ENCODE data around the gene MALT1.
A peak's percentile ranks its signal among the peaks of the same experiment; 100 is the strongest.

MALT1 gene

DNA sequence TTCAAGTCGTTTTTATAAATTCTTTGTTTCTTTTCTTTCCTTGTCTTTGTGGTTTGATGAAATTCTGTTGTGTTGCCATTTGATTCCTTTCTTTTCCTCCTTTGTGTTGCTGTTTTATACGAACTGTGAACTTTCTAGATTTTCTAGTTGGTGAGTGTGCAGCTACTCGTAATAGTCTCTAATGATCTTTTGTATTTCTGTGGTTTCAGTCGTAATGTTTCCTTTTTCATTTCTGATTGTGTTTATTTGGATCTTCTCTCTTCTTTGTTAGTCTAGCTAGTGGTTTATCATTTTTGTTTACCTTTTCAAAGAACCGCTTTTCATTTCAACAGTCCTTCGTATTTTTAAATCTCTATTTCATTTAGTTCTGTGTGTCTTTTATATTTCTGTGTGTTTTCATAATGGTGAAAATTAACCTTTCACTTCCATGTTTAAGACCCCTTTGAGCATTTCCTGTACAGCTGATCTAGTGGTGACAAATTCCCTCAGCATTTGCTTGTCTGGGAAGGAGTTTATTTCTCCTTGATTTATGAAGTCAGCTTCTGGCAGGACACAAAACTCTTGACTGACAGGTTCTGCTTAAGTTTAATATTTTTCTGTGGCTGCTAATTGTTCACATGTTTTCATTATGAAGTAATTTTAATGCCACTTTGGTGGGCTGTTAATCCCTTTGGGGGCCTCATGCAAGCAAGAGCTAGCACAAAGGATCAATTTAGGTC lies 16.2 kb upstream of the MALT1 start:
- DNase-seq, result no peak

DNA sequence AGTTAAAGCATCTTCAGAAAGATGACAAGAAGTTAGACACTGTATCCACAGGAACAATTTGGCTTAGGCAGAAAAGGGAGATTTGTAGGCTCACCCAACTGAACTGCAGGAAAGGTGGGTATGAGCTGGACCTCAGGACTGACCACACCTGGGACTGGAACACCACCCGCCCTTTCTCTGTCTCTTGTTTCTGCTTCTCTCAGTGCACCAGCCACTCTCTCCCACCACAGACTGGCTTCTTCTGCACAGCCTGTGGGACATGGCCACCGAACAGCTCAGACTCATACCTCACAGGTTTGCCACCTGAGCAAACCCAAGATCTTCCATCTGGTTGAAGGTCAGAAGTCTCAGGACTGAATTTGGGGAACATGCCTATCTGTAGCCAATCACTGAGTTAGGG lies 14.2 kb upstream of the MALT1 start:
- no peak for DNase-seq

DNA sequence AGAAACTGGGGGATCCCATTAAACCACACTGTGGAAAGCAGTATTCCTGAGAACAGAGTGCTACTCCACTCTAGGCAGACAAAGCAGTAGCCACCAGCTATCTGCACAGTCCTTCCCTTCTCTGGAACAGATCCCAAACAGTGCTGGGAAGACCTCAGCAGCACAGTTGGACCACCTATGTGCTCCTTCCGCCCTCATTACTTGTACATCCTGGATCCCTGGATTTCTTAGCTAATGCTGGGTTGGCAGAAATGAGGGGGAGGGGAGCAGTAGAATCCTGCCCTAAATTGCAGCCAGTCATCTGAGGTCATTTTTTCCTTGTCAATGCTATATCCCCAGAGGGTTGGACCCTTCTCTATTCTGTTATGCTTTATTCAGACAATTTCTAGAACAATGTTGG lies 13.8 kb upstream of the MALT1 start:
- DNase-seq, result no peak

DNA sequence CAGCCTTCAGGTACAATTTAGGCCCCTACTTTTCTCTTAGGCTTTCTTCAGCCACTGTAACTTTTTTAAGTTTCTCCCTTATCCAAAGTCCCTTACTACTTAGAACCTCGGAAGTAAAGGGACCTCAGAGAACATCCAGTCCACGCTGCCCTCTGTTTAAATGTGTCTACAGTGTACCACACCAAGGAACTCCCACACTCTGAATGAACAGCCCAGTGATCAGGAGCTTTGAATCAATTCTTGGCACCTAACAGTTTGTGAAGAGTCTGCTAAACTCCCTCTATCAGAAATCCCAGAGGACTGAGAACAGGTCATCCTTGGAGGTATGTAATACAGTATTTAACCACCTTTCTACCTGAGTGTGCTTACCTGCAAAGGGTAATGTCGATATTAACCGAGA lies 11.6 kb upstream of the MALT1 start:
- no peak for DNase-seq

DNA sequence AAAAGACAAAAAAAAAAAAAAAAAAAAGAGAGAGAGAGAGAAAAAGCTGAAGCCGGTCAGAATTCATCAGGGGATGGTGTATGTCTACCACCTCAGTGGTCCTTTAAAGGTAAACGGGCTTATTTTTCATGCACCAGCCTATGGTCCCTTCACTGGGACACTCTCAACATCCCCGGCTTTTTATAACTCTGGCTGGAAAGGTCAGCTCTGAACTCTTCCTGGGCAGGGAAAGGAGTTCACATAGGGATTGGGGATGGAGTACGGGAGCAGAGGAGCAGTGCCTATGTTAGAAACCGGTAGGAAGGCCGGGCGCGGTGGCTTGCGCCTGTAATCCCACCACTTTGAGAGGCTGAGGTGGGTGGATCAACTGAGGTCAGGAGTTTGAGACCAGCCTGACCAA lies 10.3 kb upstream of the MALT1 start:
- DNase-seq, result no peak

DNA sequence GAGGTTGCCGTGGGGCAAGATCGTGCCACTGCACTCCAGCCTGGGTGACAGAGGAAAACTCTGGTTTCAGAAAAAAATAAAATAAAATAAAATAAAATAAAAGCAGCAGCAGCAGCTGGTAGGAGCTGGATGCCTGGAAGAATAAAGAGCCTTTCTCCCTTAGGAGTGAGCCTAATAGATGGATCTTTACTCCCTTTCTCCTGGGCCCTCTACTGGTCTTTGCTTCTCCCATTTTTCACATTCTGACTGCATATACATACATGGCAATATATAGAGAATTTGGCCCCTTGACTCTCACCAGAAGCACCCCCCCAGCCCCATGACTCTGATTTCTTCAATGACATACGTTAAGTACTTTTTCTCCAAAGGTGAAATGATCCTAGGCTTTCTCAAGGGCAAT lies 9.8 kb upstream of the MALT1 start:
- no peak for DNase-seq

DNA sequence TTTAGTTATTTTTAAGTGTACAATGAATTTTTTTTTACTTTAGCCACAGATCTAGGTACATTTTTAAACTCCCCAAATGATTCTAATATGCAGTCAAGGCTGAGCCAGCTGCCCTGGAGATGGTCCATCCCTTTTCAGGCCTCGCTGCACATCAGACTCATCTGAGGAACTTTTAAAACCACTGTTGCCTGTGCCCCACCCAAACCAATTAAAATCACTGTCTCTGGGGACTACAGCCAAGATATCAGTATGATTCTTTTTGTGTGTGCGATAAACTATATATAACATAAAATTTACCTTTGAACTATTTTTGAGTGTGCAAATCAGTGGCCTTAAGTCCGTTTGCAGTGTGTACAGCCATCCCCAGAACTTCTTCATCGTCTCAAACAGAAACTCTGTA lies 9.1 kb upstream of the MALT1 start:
- no peak for DNase-seq

DNA sequence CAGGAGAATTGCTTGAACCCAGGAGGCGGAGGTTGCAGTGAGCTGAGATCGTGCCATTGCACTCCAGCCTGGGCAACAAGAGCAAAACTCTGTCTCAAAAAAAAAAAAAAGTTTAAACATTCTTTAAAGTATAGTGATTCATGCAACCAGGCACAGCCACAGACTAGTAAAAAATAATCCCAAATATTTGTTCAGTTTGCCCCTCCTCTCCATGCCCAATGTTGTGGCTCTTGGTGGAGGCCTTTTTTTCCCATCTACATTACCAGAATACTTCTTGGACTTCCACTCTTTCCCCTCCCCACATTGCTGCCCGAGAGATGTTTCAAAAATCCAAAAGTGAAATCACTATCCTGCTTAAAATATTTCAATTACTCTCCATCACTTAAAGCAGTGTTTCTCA lies 5.1 kb upstream of the MALT1 start:
- DNase-seq, result no peak

DNA sequence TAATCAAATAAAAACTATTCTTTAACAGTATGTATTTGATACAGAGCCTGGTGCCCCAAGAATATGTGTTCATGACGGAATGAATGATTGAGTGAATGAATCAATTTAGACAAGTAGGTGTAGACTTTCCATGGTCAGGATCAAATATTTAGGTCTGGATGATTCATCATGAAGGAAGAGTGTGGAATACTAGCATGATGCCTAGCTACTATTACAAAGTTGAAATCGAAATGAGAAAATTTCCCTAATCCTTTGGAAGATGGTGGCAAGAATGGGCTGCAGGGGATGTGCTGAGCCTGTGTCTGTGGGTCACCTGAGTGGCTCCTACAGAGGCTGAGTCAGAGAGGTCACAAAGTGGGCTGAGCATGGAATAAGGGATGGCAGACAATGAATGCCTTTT lies 3.1 kb upstream of the MALT1 start:
- DNase-seq, result no peak

DNA sequence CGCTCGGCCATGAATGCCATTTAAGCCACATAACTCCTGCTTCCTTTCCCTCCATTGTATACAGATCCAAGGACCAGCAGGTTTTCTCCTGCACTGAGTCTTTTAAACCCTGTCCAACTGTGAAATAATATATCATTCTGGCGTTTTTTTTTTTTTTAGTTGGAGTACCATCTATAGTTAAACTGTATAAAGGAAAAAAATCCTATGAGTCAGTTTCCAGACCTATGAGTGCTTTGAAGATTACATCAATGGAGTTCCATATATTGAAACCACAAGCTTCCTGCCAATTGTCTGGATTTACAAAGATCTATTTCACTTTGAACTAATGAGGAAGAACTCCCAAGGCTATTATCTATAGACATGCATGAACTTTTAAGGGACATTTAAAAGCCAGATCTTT lies 2.4 kb upstream of the MALT1 start:
- DNase-seq, result no peak

DNA sequence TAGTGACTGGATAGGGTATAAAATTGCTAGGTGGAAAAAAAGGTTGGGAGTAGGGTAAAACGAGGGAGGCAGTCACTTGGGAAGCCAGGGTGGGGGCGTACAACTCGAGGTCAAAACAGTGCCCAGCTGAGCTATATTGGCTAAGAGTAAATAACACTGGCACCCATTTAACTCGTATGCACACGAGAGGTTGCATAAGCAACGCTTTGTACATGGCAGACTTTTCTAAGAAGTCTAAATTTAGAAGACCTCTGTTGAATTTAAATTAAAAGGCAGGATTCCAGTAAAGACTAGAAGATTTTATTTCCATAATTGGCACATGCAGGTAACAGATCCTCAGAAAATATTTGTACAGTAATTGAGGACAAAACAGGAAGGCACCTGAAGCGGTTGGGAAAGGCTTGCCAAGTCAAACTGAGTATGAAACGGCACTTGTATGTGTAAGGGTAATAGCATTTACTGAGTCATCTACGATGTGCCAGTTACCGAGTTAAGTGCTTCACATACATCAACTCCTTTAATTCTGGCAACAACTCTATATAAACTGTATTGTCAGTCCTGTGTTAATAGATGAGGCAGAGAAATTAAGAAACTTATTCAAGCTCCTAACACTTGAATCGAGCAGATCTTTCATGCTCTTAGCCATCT lies 1.4 kb upstream of the MALT1 start:
- no peak for DNase-seq

DNA sequence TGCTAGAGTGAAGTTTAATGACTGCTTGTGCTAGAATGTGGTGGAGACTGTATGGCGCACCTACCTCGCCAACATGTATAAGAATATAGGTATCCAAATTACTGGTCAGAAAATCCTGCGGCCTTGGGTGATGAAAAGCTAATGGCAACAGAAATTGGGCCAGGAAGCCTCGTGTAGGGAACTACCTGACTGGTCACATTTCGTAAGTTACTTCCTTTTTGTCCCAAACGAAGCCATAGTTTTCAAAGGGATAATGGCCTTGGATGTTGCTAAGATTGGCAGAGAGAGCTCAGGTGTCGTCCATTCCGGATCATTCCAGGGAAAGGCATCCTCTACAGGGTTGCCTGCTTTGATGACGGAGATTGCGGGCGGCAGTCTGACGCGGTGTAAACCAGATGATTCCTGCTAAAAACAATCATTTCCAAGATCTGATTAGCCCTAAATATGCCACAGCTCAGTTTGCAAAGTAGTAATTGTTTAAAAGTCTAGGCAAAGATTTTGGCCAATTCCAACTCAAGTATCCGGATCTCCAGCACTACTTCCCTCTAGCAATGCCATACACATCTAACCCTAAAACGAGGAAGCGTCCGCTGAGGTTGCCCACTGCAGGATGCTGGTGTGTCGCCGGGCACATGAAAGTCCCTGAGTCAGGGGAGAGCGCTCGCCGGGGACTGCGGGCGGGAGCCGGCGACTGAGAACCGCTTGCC lies 708 bp upstream of the MALT1 start:
- DNase-seq, result no peak

DNA sequence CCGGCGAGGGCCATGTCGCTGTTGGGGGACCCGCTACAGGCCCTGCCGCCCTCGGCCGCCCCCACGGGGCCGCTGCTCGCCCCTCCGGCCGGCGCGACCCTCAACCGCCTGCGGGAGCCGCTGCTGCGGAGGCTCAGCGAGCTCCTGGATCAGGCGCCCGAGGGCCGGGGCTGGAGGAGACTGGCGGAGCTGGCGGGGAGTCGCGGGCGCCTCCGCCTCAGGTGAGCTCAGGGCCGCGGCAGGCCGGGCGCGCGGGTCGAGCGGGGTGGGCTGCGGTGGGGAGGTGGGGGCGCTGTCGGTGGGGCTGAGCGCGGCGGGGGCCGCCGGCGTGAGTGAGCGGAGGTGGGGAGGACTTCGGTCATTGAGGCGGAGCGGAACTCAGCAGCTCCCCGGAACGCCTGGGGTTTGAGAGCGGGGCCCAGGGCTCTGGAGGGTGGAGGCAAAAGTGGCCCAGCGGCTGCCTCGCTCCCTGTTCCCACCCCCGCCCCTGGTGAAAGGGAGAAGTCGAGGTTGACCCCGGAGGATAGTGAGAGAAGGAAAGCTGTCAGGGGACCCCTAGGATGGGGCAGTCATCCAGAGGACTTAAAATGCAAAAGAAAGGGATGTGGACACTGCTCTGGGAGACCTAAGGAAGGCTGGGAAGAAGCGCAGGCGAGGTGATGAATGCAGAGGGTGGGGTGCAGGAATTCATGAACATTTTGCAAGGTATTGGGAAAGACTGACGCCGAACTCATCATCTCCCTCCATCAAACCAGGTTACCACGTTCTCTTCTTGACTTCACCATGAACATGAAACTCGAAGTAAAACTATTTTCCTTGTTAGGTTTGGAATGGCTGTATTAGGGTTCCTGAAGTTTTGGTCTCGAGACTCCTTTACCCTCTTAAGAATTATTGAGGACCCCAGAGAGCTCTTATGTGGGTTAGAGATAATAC lies 633 bp downstream of the MALT1 start:
- peak in 1 of 2 experiments; percentile 36 for DNase-seq

DNA sequence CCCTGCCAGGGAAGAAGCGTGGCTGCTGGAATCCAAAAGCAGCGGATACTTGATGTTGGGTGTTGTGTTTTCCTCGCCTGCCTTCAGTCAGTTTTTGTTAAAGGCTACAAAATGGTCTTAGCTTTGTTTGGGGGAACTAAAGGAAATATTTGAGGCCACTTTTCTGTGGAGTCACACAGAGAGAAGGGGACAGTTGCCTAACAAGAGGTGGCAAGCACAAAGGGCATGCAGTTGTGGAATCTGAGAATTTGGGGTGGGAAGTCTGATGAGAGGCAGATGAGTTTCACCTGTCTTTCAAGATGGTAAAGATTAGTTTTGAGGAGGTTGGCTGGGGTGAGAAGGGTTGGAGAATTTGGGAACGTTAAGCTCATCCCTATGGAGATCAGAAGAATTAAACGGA lies 2.9 kb downstream of the MALT1 start:
- no peak for DNase-seq

DNA sequence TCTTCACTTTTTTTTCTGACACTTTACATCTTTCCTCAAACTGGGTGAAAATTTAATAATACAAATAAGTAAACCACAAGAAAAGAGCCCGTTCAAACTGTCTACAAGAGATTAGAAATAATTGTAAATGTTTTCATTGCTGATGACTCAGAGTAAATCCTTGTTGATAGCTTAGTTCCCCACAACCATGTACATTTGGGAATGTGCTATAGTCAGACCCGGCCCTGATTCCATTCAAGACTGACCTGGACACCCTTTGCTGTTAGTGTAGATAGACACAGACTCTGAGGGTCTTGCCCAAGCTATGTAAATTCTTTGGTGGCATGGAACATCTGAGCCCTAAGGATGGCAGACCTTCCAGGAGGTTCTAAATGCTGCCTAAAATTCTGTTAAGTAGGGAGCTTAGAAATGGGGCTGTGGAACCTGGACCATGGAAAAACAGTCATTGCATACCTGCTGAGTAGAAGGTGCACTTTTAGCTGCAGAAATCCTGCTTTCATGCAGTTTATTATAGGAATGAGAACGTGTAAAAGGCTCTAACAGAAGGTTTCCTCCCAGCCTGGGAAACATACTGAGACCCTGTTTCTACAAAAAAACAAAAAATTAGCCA lies 3.7 kb downstream of the MALT1 start:
- DNase-seq, result no peak

DNA sequence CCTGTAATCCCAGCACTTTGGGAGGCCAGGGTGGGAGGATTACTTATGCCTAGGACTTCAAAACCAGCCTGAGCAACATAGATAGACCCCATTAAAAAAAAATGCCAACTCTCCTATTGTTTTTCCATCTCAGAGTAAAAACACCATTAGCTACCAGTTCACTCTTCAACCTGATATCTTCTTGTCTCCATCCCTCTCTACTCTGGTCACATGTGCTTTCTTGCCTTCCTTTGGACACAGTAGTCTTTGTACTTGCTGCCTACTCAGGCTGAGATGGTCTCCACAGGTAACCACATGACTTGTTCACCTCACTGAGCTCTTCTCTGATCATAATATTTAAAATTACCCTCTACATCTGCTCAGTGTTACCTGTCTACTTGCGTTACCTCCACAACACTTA lies 5.0 kb downstream of the MALT1 start:
- DNase-seq, result no peak

DNA sequence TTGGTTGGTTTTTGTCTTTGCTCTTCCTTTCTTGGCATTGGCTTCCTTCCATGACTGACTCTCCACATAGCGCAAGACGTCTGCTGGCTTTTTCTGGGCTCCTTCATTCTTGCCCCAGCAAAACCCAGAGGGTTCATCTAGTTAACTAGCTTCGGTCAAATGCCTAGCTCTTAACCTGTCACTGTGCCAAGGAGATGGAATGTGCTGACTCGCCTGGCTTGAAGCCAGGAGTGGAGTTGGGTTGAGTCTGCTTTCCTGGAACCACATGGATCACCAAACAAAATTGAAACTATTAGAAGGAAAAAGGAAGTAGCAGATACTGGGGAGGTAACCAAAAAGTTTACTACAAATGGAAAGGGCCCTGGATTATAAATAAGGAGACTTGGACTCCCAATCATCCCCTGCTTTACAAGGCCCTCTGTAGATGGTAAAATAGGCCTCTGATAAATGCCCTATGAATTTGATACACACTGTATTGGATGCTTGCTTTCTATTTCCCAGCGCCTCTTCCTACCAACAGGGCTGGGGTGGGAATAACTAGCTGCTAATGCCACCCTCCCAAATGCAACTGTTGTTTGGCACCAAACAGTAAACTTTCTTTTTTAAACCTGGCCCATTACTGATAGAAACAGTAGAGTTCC lies 11.3 kb downstream of the MALT1 start:
- DNase-seq, result no peak

DNA sequence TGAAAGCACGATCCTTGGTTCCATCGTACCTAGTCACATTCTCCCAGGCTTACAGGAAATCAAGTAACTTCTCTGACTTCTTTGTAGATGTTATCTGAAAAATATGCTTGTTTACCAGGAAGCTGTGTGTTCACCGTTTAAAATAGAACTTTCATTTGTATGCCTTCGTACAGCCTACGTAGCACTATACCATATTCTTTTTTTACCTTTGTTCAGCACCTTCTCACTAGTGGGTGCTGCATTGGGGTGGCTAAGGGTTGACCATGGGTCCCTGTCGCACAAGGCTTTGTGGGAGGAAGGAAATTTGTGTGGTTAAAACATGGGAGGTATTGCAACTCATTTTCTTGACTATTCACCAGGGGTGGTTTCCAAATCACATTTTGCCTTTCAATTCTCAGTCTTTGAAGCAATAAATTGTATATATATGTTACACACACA lies 16.6 kb downstream of the MALT1 start:
- DNase-seq, result peak; percentile 56 to 66

DNA sequence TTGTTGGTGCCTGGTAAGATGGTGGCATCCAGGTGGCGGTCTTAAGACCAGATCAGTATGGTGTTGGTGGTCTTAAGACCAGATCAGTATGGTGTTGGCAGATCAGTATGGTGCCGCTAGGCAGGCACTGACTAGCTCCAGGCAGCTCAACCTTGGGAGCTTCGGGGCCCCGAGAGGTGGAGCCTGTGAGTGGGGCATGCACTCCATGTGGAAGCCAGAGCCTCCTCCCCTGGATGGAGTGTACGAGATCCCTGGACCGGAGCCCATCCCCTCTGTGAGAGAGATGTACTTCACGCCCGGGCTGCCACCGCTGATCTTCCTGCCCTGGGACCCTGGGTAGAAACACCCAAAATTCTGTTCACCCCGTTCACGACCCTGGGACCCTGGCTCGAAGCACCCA lies 19.0 kb downstream of the MALT1 start:
- no peak for DNase-seq

DNA sequence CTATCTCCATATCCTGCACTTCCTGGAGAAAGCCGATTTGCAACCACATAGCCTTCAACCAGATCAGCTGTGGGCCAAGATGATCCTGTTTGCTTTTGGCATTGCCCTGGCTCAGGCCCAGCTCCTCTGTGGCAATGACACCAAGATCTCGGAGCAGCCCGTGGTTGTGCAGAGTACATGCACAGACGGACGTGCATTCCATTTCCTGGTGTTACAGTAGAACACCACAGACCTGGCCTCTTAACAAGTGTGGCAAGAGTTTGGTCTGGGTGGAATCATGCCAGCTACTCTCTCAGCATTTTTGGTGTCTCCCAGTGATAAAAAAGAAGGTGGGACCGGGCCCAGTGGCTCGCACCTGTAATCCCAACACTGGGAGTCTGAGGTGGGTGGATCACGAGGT lies 20.0 kb downstream of the MALT1 start:
- no peak for DNase-seq

DNA sequence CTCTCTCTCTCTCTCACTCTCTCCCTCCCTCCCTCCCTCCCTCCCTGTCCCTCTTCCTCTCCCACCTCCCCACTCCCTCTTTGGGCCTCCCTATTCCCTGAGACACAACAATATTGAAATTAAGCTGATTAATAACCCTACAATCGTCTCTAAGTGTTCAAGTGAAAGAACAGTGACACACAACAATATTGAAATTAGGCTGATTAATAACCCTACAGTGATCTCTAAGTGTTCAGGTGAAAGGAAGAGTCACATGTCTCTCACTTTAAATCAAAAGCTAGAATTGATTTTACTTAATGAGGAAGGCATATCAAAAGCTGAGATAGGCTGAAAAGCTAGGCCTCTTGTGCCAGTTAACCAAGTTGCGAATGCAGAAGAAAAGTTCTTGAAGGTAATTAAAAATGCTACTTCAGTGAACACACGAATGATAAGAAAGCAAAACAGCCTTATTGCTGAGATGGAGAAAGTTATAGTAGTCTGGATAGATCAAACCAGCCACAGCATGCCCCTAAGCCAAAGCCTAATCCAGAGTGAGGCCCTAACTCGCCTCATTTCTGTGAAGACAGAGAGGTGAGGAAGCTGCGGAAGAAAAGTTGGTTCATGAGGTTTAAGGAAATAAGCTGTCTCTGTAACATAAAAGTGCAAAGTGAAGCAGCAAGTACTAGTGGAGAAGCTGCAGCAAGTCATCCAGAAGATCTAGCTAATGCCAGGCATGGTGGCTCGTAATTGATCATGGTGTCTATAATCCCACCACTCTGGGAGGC lies 21.3 kb downstream of the MALT1 start:
- DNase-seq, result no peak
